ENCODE results near the gene ZNF43.
"Not testable (repeated sequence)": the region's sequence is repeated elsewhere in the genome, so short reads cannot be mapped to it uniquely, and the experiment has no call there.

- TF ChIP-seq POLR2A (IDR thresholded peaks at IDR 0.05; ENCODE audit: low read depth, low read length); POLR2AphosphoS5 (IDR thresholded peaks at IDR 0.05; ENCODE audit: low read depth, low read length); TAF1 (IDR thresholded peaks at IDR 0.05; ENCODE audit: low read depth, low read length); SPI1 (IDR thresholded peaks at IDR 0.05; ENCODE audit: low read depth, low read length); POU2F2 (IDR thresholded peaks at IDR 0.05; ENCODE audit: low read depth, low read length); PAX5 (IDR thresholded peaks at IDR 0.05; ENCODE audit: insufficient read depth, low read length, severe bottlenecking): not testable (repeated sequence)
These were observed 69.3 kb downstream of the ZNF43 start for GRCh38 chr19:21766705-21767064.
